H1 (cell line): ENCODE measurements around the gene GARIN6. TPM values are rescaled to one million over a fixed set of nuclear protein-coding genes. Genes with fewer than 3 reads are reported as not detected.
A peak's percentile ranks its signal among the peaks of the same experiment; 100 is the strongest.

Experiments used
- CTCF ChIA-PET: fragments of 300-600 bp; sonication (Branson Sonifier 250); formaldehyde crosslinking; loops from one replicate; lab custom pipeline; 2021; ENCODE audit not compliant: partially characterized antibody; lab: Charles Lee
- POLR2A ChIA-PET: fragments of 300-600 bp; sonication (Branson Sonifier 250); formaldehyde crosslinking; loops from one replicate; lab custom pipeline; 2021; ENCODE audit warnings: inconsistent platforms; ENCODE audit not compliant: partially characterized antibody; lab: Charles Lee
- DNase-seq, 2 experiments: peaks; one replicate each; pipeline versions ENCODE4 v3.0.0 to v3.0.0-alpha.2; 2010 to 2022; ENCODE audit warnings: low spot score in 2 of 2, low read depth in 1 of 2, mixed read lengths in 1 of 2
- FAIRE-seq: peaks from 2 replicates; lab custom pipeline; 2011; peaks lifted over from hg19 to GRCh38; lab: Jason Lieb, UNC
- H2AFZ ChIP-seq: 2 replicates; pipeline ENCODE4 v1.8.1; 2012; ENCODE audit warnings: low read length, inconsistent platforms
- H2AK5ac ChIP-seq: 2 replicates; pipeline ENCODE4 v1.6.1; 2013; ENCODE audit warnings: low read depth, low read length
- H2BK120ac ChIP-seq: replicated peaks from 2 replicates; pipeline ENCODE3; 2013; ENCODE audit warnings: low read depth, low read length, inconsistent platforms
- H2BK12ac ChIP-seq: 2 replicates; pipeline ENCODE4 v1.6.1; 2013; ENCODE audit warnings: low read depth, low read length
- H2BK15ac ChIP-seq: 2 replicates; pipeline ENCODE4 v1.6.1; 2013; ENCODE audit warnings: low read length
- H2BK20ac ChIP-seq: 2 replicates; pipeline ENCODE4 v1.6.1; 2013; ENCODE audit warnings: low read length
- H2BK5ac ChIP-seq: 2 replicates; pipeline ENCODE4 v1.6.1; 2013; ENCODE audit warnings: low read depth, low read length
- H3K14ac ChIP-seq: 2 replicates; pipeline ENCODE4 v1.6.1; 2013; ENCODE audit warnings: inconsistent platforms; ENCODE audit not compliant: insufficient read length
- H3K18ac ChIP-seq: 2 replicates; pipeline ENCODE4 v1.6.1; 2013; ENCODE audit warnings: low read length; ENCODE audit errors: extremely low read depth
- H3K23ac ChIP-seq: 2 replicates; pipeline ENCODE4 v1.6.1; 2013; ENCODE audit warnings: inconsistent platforms; ENCODE audit not compliant: insufficient read length
- H3K23me2 ChIP-seq: 2 replicates; pipeline ENCODE4 v1.6.1; 2013; ENCODE audit warnings: low read depth, low read length
- H3K27ac ChIP-seq: 2 replicates; pipeline ENCODE4 v1.6.1; 2011; ENCODE audit warnings: low read depth, low read length, inconsistent platforms
- H3K27me3 ChIP-seq, 4 experiments: replicated peaks in 1 of 4; 1 replicate in 1 of 4; 2 replicates in 3 of 4; pipeline versions ENCODE4 v1.6.1 to v1.8.1; 2011 to 2013; ENCODE audit warnings: low read length in 3 of 4, mild to moderate bottlenecking in 3 of 4, inconsistent platforms in 2 of 4, mixed read lengths in 2 of 4, moderate library complexity in 1 of 4; ENCODE audit not compliant: control insufficient read depth in 3 of 4, insufficient read depth in 3 of 4; ENCODE audit errors: extremely low read depth in 1 of 4
- H3K36me3 ChIP-seq, 4 experiments: 2 replicates each; pipeline versions ENCODE4 v1.6.1 to v1.8.1; 2011 to 2013; ENCODE audit warnings: mild to moderate bottlenecking in 4 of 4, low read length in 3 of 4, moderate library complexity in 2 of 4, control low read depth in 1 of 4, inconsistent platforms in 1 of 4; ENCODE audit not compliant: insufficient read depth in 4 of 4, control insufficient read depth in 2 of 4
- H3K4ac ChIP-seq: replicated peaks from 2 replicates; pipeline ENCODE3; 2013; ENCODE audit warnings: low read length, low read depth, mixed read lengths, inconsistent platforms; ENCODE audit not compliant: insufficient read length
- H3K4me1 ChIP-seq, 4 experiments: replicated peaks in 1 of 4; 1 replicate in 1 of 4; 2 replicates in 3 of 4; pipeline versions ENCODE4 v1.6.1 to v1.8.1; 2011 to 2013; ENCODE audit warnings: low read length in 3 of 4, inconsistent platforms in 2 of 4, mixed read lengths in 1 of 4; ENCODE audit not compliant: insufficient read depth in 4 of 4, control insufficient read depth in 3 of 4
- H3K4me2 ChIP-seq, 2 experiments: 2 replicates each; pipeline versions ENCODE4 v1.6.1 to v1.8.1; 2011 to 2013; ENCODE audit warnings: low read depth in 2 of 2, low read length in 2 of 2, control low read depth in 1 of 2, inconsistent platforms in 1 of 2, mild to moderate bottlenecking in 1 of 2; ENCODE audit not compliant: insufficient read depth in 1 of 2
- H3K4me3 ChIP-seq, 4 experiments: fragments of 200-600, 300-600 bp in 1 of 4; sonication (generic), shearing (Covaris generic), sonication (Bioruptor Twin) in 1 of 4; 2 replicates each; pipeline versions ENCODE4 v1.5.1 to v1.8.1; 2011 to 2016; ENCODE audit warnings: low read length in 4 of 4, low read depth in 3 of 4, control low read depth in 2 of 4, inconsistent platforms in 2 of 4, mild to moderate bottlenecking in 2 of 4, mixed read lengths in 1 of 4, moderate library complexity in 1 of 4; ENCODE audit not compliant: insufficient read depth in 2 of 4; ENCODE audit errors: extremely low read depth in 1 of 4
- H3K56ac ChIP-seq: replicated peaks from 2 replicates; pipeline ENCODE3; 2013; ENCODE audit warnings: low read depth, mild to moderate bottlenecking, mixed read lengths, low read length, inconsistent platforms; ENCODE audit not compliant: insufficient read length
- H3K79me1 ChIP-seq: 2 replicates; pipeline ENCODE4 v1.6.1; 2013; ENCODE audit warnings: low read depth, low read length, control low read depth
- H3K79me2 ChIP-seq, 2 experiments: 2 replicates each; pipeline versions ENCODE4 v1.6.1 to v1.8.1; 2012 to 2013; ENCODE audit warnings: low read length in 2 of 2, mild to moderate bottlenecking in 2 of 2, inconsistent platforms in 1 of 2; ENCODE audit not compliant: insufficient read depth in 2 of 2, control insufficient read depth in 1 of 2
- H3K9ac ChIP-seq, 4 experiments: replicated peaks in 1 of 4; 1 replicate in 1 of 4; 2 replicates in 3 of 4; pipeline versions ENCODE4 v1.6.1 to v1.8.1; 2011 to 2013; ENCODE audit warnings: low read depth in 3 of 4, low read length in 3 of 4, control low read depth in 2 of 4, mild to moderate bottlenecking in 2 of 4, moderate library complexity in 2 of 4, inconsistent platforms in 1 of 4; ENCODE audit errors: extremely low read depth in 1 of 4
- H3K9me3 ChIP-seq, 2 experiments: 2 replicates each; pipeline versions ENCODE4 v1.6.1 to v1.8.1; 2012 to 2013; ENCODE audit warnings: mild to moderate bottlenecking in 2 of 2, moderate library complexity in 2 of 2, control low read depth in 1 of 2, inconsistent platforms in 1 of 2, low read depth in 1 of 2, low read length in 1 of 2, mixed read lengths in 1 of 2; ENCODE audit not compliant: insufficient read depth in 2 of 2
- H4K20me1 ChIP-seq, 2 experiments: replicated peaks in 1 of 2; 2 replicates each; pipeline versions ENCODE3 to v1.8.1; 2011 to 2013; ENCODE audit warnings: inconsistent platforms in 2 of 2, low read length in 2 of 2, mild to moderate bottlenecking in 1 of 2; ENCODE audit not compliant: insufficient read depth in 2 of 2, control insufficient read depth in 1 of 2
- H4K5ac ChIP-seq: 2 replicates; pipeline ENCODE4 v1.6.1; 2013; ENCODE audit warnings: low read length, low read depth, mixed read lengths, inconsistent platforms; ENCODE audit not compliant: insufficient read length
- H4K8ac ChIP-seq: 2 replicates; pipeline ENCODE4 v1.8.0; 2013; ENCODE audit warnings: mild to moderate bottlenecking, moderate library complexity, low read length, inconsistent platforms; ENCODE audit not compliant: insufficient read depth; ENCODE audit errors: extremely low read depth
- H4K91ac ChIP-seq: replicated peaks from 2 replicates; pipeline ENCODE3; 2013; ENCODE audit warnings: low read length, mixed read lengths, inconsistent platforms; ENCODE audit not compliant: insufficient read length
- CEBPB ChIP-seq: IDR thresholded peaks from 2 replicates; pipeline ENCODE4 v1.6.1; 2012; ENCODE audit warnings: low read depth, low read length
- POU5F1 ChIP-seq: IDR thresholded peaks from 2 replicates; pipeline ENCODE4 v1.6.1; 2011; ENCODE audit warnings: low read depth, mild to moderate bottlenecking, low read length, moderate library complexity
- RAD21 ChIP-seq, 2 experiments: IDR thresholded peaks in 1 of 2; conservative IDR thresholded peaks in 1 of 2; 2 replicates each; pipeline ENCODE4 v1.6.1; 2011; ENCODE audit warnings: low read depth in 2 of 2, low read length in 2 of 2, improper control_type of control experiment in 1 of 2, inconsistent platforms in 1 of 2, mild to moderate bottlenecking in 1 of 2, moderate library complexity in 1 of 2
- WGBS, 2 experiments: shearing (Covaris generic) in 1 of 2; methylation state at CpG; one replicate each; pipeline versions ENCODE4 v1.1.6 to v1.1.7; 2013 to 2015; ENCODE audit warnings: low lambda C conversion rate in 2 of 2, mixed read lengths in 2 of 2, inconsistent platforms in 1 of 2, low coverage in 1 of 2, missing lambda C conversion rate in 1 of 2; ENCODE audit not compliant: insufficient replicate concordance in 2 of 2, insufficient coverage in 1 of 2, insufficient read length in 1 of 2; ENCODE audit errors: extremely low coverage in 1 of 2, missing lambda C conversion rate in 1 of 2; 5-methylcytosine and 5-hydroxymethylcytosine counted together
- polyA plus RNA-seq, 7 experiments: library from polyadenylated mRNA; depleted of rRNA in 3 of 7; stranded (reverse) in 5 of 7; unstranded in 2 of 7; fragments of >200 nt in 5 of 7; fragments of 200-250 nt in 2 of 7; gene quantifications; 1 replicate in 5 of 7; 2 replicates in 1 of 7; 4 replicates in 1 of 7; pipeline versions ENCODE4 v1.2.1 to v1.2.3, GENCODE V29; 2011 to 2013; ENCODE audit warnings: missing spikeins in 2 of 7, mixed read lengths in 2 of 7
- total RNA-seq: library from RNA; stranded (reverse); fragmentation: NEBNext Ultra II Directional; extraction: Animal tissue kit (Norgen Biotek cat#: 25700); gene quantifications from 2 replicates; pipeline ENCODE4 v1.2.1, GENCODE V29; 2021
- TF ChIP-seq, protein P1 (sequence below), 3 experiments: IDR thresholded peaks; 1 replicate in 2 of 3; 2 replicates in 1 of 3; pipeline versions ENCODE4 v1.5.1 to v1.6.1; 2011; ENCODE audit warnings: low read length in 3 of 3, mild to moderate bottlenecking in 3 of 3, inconsistent platforms in 2 of 3, low read depth in 1 of 3, moderate library complexity in 1 of 3; ENCODE audit not compliant: insufficient read depth in 1 of 3; ENCODE audit errors: control extremely low read depth in 1 of 3

Gene GARIN6
- total and polyA plus RNA-seq, 2 of the 8 experiments (the other 6 are each of a cell fraction or from before 2014, with no cell fraction given): not detected

DNA sequence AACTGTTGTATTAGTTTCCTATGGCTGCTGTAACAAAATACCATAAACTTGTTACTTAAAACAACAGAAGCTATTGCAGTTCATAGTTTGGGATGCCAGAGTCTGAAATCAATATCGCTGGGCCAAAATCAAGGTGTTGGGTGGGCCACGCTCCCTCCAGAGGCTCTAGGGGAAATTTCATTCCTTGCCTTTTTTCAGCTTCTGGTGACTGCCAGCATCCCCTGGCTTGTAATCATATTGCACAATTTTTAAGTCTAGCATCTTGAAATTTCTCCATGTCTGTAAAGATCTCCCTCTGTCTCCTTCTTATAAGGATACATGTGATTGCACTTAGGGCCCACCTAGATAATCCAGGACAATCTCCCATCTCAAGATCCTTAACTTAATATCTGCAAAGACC is 48.8 kb upstream of the GARIN6 start:
- no peaks in the 10 kb centered on the region for H4K20me1 ChIP-seq
- H2BK5ac ChIP-seq: no peak overlapping the region
- CTCF ChIA-PET: interaction anchor here (0.9 to 2.1 kb wide), 7 partner anchors 9 to 211 kb away, joined by 3 to 9 read pairs (median 5); no protein-coding TSS in a partner anchor
- 98% methylated on average over 2 of the region's 2 CpGs; no CpG with 5 or more reads in 1 of the 2 experiments for WGBS, 2 experiments
- no peak overlapping the region for H2AFZ ChIP-seq
- no peak overlapping the region for H2BK12ac ChIP-seq
- no peak overlapping the region for H2BK120ac ChIP-seq
- H3K23me2 ChIP-seq: no peaks in the 10 kb centered on the region
- no peak overlapping the region for H2BK15ac ChIP-seq
- no peak overlapping the region for H3K14ac ChIP-seq
- no peak overlapping the region for H4K8ac ChIP-seq
- no peaks in the 10 kb centered on the region for H3K9me3 ChIP-seq
- peak; percentile 29 to 32; a peak in 2 of 4 replicates for TF ChIP-seq RAD21 (IDR thresholded peaks at IDR 0.05 in 1 of 2, conservative IDR thresholded peaks at IDR 0.05 in 1 of 2; ENCODE audit: low read depth in 2 of 2, low read length in 2 of 2)
- no peak for TF ChIP-seq POU5F1
- TF ChIP-seq, protein P1, sequence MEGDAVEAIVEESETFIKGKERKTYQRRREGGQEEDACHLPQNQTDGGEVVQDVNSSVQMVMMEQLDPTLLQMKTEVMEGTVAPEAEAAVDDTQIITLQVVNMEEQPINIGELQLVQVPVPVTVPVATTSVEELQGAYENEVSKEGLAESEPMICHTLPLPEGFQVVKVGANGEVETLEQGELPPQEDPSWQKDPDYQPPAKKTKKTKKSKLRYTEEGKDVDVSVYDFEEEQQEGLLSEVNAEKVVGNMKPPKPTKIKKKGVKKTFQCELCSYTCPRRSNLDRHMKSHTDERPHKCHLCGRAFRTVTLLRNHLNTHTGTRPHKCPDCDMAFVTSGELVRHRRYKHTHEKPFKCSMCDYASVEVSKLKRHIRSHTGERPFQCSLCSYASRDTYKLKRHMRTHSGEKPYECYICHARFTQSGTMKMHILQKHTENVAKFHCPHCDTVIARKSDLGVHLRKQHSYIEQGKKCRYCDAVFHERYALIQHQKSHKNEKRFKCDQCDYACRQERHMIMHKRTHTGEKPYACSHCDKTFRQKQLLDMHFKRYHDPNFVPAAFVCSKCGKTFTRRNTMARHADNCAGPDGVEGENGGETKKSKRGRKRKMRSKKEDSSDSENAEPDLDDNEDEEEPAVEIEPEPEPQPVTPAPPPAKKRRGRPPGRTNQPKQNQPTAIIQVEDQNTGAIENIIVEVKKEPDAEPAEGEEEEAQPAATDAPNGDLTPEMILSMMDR (IDR thresholded peaks at IDR 0.05; ENCODE audit: control extremely low read depth in 1 of 3, insufficient read depth in 1 of 3, low read depth in 1 of 3, low read length in 3 of 3): peak in 1 of 3 experiments; percentile 17; a peak in 1 of 4 replicates
- TF ChIP-seq CEBPB: 0 out of 2 replicates have a peak, but pooled peaks have one; percentile 29
- TF ChIP-seq, all 59 proteins: peak for 3
- Histone ChIP-seq H3K23ac (no peak overlapping the region), H3K4me1 (no peaks in the 10 kb centered on the region), H3K4ac (no peak overlapping the region), H3K56ac (no peak overlapping the region), H3K79me1 (no peaks in the 10 kb centered on the region), H3K18ac (no peak overlapping the region), H2BK20ac (no peak overlapping the region), H4K91ac (no peak overlapping the region), H3K27me3 (peaks cover 0 to 1% (median 0%) of the 10 kb centered on the region in 4 experiments; a peak in 1 of 7 replicates), H3K79me2 (no peaks in the 10 kb centered on the region), H3K27ac (no peak overlapping the region), H3K36me3 (no peaks in the 10 kb centered on the region), H3K9ac (no peak overlapping the region), H2AK5ac (no peak overlapping the region), H3K4me3 (no peak overlapping the region), H3K4me2 (no peak overlapping the region), H4K5ac (no peak overlapping the region)
- no peak for FAIRE-seq
- DNase-seq: no peak
- POLR2A ChIA-PET: no interaction called here
